Liver (tissue), 3 donors: ENCODE measurements around the gene HOOK2.

Experiments used
- ATF3 ChIP-seq: IDR thresholded peaks from 2 replicates; pipeline ENCODE4 v1.6.1; 2016; ENCODE audit warnings: antibody characterized with exemption
- CTCF ChIP-seq: fragments of 150-350 bp; IDR thresholded peaks from 2 replicates; pipeline ENCODE4 v1.5.1; 2017; ENCODE audit warnings: improper control_type of control experiment, low read depth, low read length; ENCODE audit not compliant: missing input control
- EGR1 ChIP-seq, 2 donors: IDR thresholded peaks; 2 replicates each; pipeline ENCODE4 v1.6.1; 2016 to 2018; ENCODE audit warnings: antibody characterized with exemption in 2 of 2, low read depth in 2 of 2
- GABPA ChIP-seq, 2 donors: IDR thresholded peaks in 1 of 2; conservative IDR thresholded peaks in 1 of 2; 2 replicates each; pipeline ENCODE4 v1.6.1; 2016; ENCODE audit warnings: antibody characterized with exemption in 2 of 2, mild to moderate bottlenecking in 1 of 2, moderate library complexity in 1 of 2
- HNF4A ChIP-seq, 2 donors: conservative IDR thresholded peaks; 2 replicates each; pipeline ENCODE4 v1.6.1; 2016; ENCODE audit warnings: antibody characterized with exemption in 2 of 2, mild to moderate bottlenecking in 2 of 2
- MAX ChIP-seq: IDR thresholded peaks from 2 replicates; pipeline ENCODE4 v1.6.1; 2016; ENCODE audit warnings: antibody characterized with exemption
- NR2F2 ChIP-seq: IDR thresholded peaks from 2 replicates; pipeline ENCODE4 v1.6.1; 2016; ENCODE audit warnings: antibody characterized with exemption
- RAD21 ChIP-seq, 2 donors: IDR thresholded peaks; 2 replicates each; pipeline ENCODE4 v1.6.1; 2016; ENCODE audit warnings: antibody characterized with exemption in 2 of 2, mild to moderate bottlenecking in 2 of 2
- SP1 ChIP-seq: IDR thresholded peaks from 2 replicates; pipeline ENCODE4 v1.6.1; 2018; ENCODE audit warnings: antibody characterized with exemption, mild to moderate bottlenecking
- TAF1 ChIP-seq: conservative IDR thresholded peaks from 2 replicates; pipeline ENCODE4 v1.6.1; 2016; ENCODE audit warnings: antibody characterized with exemption, mild to moderate bottlenecking
- YY1 ChIP-seq: IDR thresholded peaks from 2 replicates; pipeline ENCODE4 v1.6.1; 2016; ENCODE audit warnings: antibody characterized with exemption, mild to moderate bottlenecking
- donor health status: healthy.
- donor health status: healthy.

DNA sequence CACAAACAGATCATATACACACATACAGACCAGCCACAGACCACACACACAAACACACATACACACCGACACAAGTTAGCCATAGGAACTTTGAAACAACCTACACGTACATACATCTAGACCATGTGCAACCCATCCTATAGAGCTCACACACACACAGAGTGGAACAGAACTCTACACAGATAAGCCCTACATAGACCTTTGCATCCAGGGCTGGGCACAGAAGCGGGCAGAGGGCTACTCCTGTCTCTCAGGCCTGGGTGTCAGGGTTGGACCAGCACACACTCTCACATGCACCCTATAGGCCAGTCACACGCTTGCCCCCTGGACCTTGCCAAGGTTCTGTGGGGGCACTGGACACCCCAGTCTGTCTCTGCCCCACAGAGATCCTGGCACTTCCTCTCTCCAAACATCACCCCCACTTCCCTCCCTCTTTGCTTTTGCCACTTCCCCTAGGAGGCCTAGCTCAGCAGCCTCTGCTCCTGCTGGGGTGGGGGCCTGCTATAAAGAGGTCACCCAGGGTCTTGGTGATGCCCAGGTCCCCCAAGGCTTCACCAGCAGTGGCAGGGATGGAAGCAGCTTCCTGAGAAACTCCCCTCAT lies 10.2 kb upstream of the HOOK2 start:
- no peak for TF ChIP-seq CTCF
- TF ChIP-seq GABPA (IDR thresholded peaks at IDR 0.05 in 1 of 2, conservative IDR thresholded peaks at IDR 0.05 in 1 of 2): no peak
- TF ChIP-seq YY1: no peak
- TF ChIP-seq HNF4A (conservative IDR thresholded peaks at IDR 0.05): no peak
- no peak for TF ChIP-seq NR2F2
- no peak for TF ChIP-seq MAX
- TF ChIP-seq EGR1 (IDR thresholded peaks at IDR 0.05; ENCODE audit: low read depth in 2 of 2): no peak
- no peak for TF ChIP-seq SP1
- no peak for TF ChIP-seq RAD21 (IDR thresholded peaks at IDR 0.05)
- TF ChIP-seq TAF1: no peak
- TF ChIP-seq ATF3: no peak
